ENCODE data around the gene OPN3.

The OPN3 gene

GRCh38 chr1:241638909-241639622 lies 1.1 kb downstream of the OPN3 start:
- no peaks in the 10 kb centered on the region for H3K27me3 Mint-ChIP-seq
- H3K4me1 Mint-ChIP-seq: peaks cover 40% of the 10 kb centered on the region
- H3K27ac Mint-ChIP-seq: peak overlapping the region; percentile 87
- peak overlapping the region; percentile 80 for H3K4me3 Mint-ChIP-seq
- no peak for DNase-seq
- H3K9me3 Mint-ChIP-seq: peaks cover 3% of the 10 kb centered on the region
- CTCF ChIA-PET: no interaction called here
- H3K36me3 Mint-ChIP-seq: peaks cover 27% of the 10 kb centered on the region

- Mint-ChIP-seq H3K36me3 (peaks cover 30% of the 10 kb centered on the region), H3K27me3 (no peaks in the 10 kb centered on the region), H3K4me3 (peak overlapping the region; percentile 80), H3K27ac (peak overlapping the region; percentile 28), H3K9me3 (peaks cover 3% of the 10 kb centered on the region), H3K4me1 (peaks cover 40% of the 10 kb centered on the region)
- CTCF ChIA-PET: interaction anchor here (0.8 to 1.1 kb wide), 2 partner anchors 9 to 11 kb away, joined by 4 to 5 read pairs; no protein-coding TSS in a partner anchor
- DNase-seq: no peak
Measured at GRCh38 chr1:241638099-241638682, 2.0 kb downstream of the OPN3 start.

DNA sequence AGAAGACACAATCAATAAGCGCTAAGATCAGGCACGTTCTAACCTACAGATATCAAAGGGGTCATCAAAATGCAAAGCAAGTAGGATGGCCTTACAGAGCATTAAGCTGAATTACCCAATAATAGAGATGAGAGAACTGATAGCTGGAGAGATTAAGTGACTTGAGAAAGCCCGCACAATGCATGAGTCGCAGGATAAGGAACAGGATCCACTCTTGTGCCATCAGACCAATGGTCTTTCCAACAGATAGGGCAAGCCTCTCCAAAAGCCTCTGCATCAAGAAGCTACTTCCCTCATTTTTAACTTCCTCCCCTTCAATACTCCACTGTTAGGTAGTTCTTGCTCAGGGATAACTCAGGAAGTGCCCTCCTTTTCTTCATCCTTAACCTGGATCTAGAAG lies 2.6 kb downstream of the OPN3 start:
- H3K27ac Mint-ChIP-seq: no peak overlapping the region
- peaks cover 30% of the 10 kb centered on the region for H3K36me3 Mint-ChIP-seq
- no peaks in the 10 kb centered on the region for H3K27me3 Mint-ChIP-seq
- H3K9me3 Mint-ChIP-seq: peaks cover 3% of the 10 kb centered on the region
- peak overlapping the region; percentile 80 for H3K4me3 Mint-ChIP-seq
- DNase-seq: no peak
- CTCF ChIA-PET: interaction anchor here (0.8 to 1.1 kb wide), 2 partner anchors 9 to 10 kb away, joined by 4 to 5 read pairs; no protein-coding TSS in a partner anchor
- H3K4me1 Mint-ChIP-seq: peaks cover 40% of the 10 kb centered on the region

DNA sequence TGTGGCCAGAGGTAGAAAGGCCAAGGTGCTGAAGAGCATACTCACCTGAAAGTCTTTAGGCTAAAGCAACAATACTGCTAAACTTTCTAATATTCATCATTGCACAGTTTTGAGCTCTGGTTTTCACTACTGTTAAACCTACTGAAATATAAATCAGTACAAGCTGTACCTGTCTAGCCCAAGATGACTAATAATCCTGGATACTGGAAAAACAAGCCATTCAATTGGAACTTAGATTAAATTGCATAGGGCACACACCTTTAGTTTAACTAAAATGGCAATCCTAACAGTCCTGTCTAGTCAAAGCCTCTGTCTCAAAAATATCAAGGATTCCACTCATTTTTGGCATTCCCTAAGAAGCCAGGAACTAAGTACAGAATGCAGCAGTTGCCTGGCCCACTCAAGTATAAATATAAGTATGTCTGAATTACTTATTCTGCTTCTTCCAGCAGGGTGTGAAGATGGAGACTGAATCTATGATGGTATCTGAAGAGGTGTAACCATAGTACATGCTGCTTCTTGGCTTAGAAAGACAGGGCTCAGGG lies 3.1 kb downstream of the OPN3 start:
- H3K4me1 Mint-ChIP-seq: peaks cover 42% of the 10 kb centered on the region
- H3K9me3 Mint-ChIP-seq: no peaks in the 10 kb centered on the region
- peak overlapping the region; percentile 31 for H3K4me3 Mint-ChIP-seq
- no peak overlapping the region for H3K27ac Mint-ChIP-seq
- H3K36me3 Mint-ChIP-seq: peaks cover 34% of the 10 kb centered on the region
- H3K27me3 Mint-ChIP-seq: no peaks in the 10 kb centered on the region
- CTCF ChIA-PET: interaction anchor here (0.6 to 1.1 kb wide), 2 partner anchors 9 to 73 kb away, joined by 3 to 5 read pairs; no protein-coding TSS in a partner anchor
- DNase-seq: no peak

DNA sequence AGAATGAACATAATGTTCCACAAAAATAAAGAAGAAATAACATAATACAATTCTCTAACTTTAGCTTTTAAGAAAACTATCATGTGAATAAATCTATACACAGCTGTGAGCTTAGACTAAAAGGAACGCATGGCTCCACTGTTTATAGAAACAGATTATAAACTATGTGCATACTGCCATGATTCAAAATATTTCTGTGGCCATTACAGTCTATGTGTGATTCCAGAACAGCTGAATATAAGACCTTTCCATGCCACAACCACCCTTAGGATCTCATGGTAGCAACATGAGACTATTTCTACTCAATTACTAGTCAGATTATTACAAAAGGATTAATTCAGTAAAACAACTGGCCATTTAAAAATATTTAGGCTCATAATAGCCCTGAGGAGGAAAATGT lies 3.9 kb downstream of the OPN3 start:
- H3K4me3 Mint-ChIP-seq: no peak overlapping the region
- H3K27ac Mint-ChIP-seq: no peak overlapping the region
- H3K9me3 Mint-ChIP-seq: no peaks in the 10 kb centered on the region
- no peaks in the 10 kb centered on the region for H3K27me3 Mint-ChIP-seq
- DNase-seq: no peak
- peaks cover 49% of the 10 kb centered on the region for H3K4me1 Mint-ChIP-seq
- CTCF ChIA-PET: no interaction called here
- H3K36me3 Mint-ChIP-seq: peaks cover 39% of the 10 kb centered on the region

DNA sequence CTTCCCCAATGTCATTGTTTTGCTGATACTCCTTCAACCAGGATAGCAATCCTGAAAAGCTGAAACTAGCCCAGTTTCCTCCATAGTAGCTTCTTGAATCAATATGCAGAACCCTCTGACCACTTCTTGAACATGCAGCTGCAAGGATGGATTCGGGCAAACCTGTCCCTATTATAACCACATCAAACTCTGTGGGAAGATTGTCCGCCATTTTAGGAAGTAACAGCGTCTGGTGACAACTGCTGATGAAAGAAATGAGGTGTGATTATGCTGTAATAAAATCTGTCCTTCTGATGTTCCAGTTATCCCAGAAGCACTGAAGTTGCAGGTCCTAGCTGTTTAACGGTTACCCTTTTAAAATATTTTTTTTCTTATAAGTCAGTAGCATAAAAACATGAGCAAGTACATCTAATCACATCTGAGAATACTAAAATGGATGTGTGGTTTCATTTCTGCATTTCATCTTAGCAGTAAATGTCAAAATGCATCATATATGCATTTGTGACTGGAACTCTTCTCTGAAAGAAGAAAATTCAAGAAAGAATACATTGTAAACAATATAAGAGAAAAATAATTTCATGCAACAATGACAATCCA lies 4.5 kb downstream of the OPN3 start:
- Mint-ChIP-seq H3K4me3 (no peak overlapping the region), H3K36me3 (peaks cover 39% of the 10 kb centered on the region), H3K27ac (no peak overlapping the region), H3K27me3 (no peaks in the 10 kb centered on the region), H3K9me3 (no peaks in the 10 kb centered on the region), H3K4me1 (peaks cover 48% of the 10 kb centered on the region)
- DNase-seq: no peak
- CTCF ChIA-PET: no interaction called here

GRCh38 chr1:241632987-241633386 lies 7.2 kb downstream of the OPN3 start:
- H3K27me3 Mint-ChIP-seq: no peaks in the 10 kb centered on the region
- H3K36me3 Mint-ChIP-seq: peaks cover 36% of the 10 kb centered on the region
- CTCF ChIA-PET: no interaction called here
- DNase-seq: no peak
- H3K27ac Mint-ChIP-seq: no peak overlapping the region
- no peaks in the 10 kb centered on the region for H3K9me3 Mint-ChIP-seq
- no peak overlapping the region for H3K4me3 Mint-ChIP-seq
- peaks cover 40% of the 10 kb centered on the region for H3K4me1 Mint-ChIP-seq

GRCh38 chr1:241631674-241632073 lies 8.5 kb downstream of the OPN3 start:
- DNase-seq: no peak
- H3K27ac Mint-ChIP-seq: no peak overlapping the region
- H3K4me3 Mint-ChIP-seq: no peak overlapping the region
- H3K9me3 Mint-ChIP-seq: no peaks in the 10 kb centered on the region
- H3K4me1 Mint-ChIP-seq: peaks cover 34% of the 10 kb centered on the region
- no peaks in the 10 kb centered on the region for H3K27me3 Mint-ChIP-seq
- CTCF ChIA-PET: no interaction called here
- peaks cover 30% of the 10 kb centered on the region for H3K36me3 Mint-ChIP-seq

- peaks cover 31% of the 10 kb centered on the region for H3K4me1 Mint-ChIP-seq
- CTCF ChIA-PET: no interaction called here
- H3K4me3 Mint-ChIP-seq: no peak overlapping the region
- H3K27ac Mint-ChIP-seq: no peak overlapping the region
- DNase-seq: no peak
- peaks cover 31% of the 10 kb centered on the region for H3K36me3 Mint-ChIP-seq
- H3K27me3 Mint-ChIP-seq: no peaks in the 10 kb centered on the region
- H3K9me3 Mint-ChIP-seq: no peaks in the 10 kb centered on the region
Measured at GRCh38 chr1:241630899-241631298, 9.3 kb downstream of the OPN3 start.

DNA sequence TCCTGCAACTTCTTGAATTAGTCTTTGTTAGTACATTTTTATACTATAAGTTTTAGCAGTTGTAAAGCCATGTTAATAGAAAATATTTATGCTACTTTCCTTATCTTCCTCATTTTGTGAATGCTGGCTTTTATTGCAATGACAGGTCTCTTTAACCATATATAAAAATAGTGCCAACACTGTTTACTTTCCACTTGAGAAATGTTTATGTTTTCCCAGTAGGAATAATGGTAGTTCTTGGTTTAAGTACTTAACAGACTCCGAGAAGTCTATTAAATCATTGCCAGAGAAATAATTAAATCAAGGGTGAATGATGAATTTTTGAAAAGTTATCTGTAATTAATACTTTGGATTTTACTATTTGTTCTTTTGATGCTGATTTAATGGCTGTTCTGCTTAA lies 9.7 kb downstream of the OPN3 start:
- no peaks in the 10 kb centered on the region for H3K27me3 Mint-ChIP-seq
- no peak for DNase-seq
- CTCF ChIA-PET: interaction anchor here (2.1 kb wide), 1 partner anchor 20 kb away, joined by 10 read pairs; no protein-coding TSS in a partner anchor
- H3K4me1 Mint-ChIP-seq: peaks cover 28% of the 10 kb centered on the region
- no peak overlapping the region for H3K27ac Mint-ChIP-seq
- peaks cover 28% of the 10 kb centered on the region for H3K36me3 Mint-ChIP-seq
- H3K9me3 Mint-ChIP-seq: no peaks in the 10 kb centered on the region
- no peak overlapping the region for H3K4me3 Mint-ChIP-seq

DNA sequence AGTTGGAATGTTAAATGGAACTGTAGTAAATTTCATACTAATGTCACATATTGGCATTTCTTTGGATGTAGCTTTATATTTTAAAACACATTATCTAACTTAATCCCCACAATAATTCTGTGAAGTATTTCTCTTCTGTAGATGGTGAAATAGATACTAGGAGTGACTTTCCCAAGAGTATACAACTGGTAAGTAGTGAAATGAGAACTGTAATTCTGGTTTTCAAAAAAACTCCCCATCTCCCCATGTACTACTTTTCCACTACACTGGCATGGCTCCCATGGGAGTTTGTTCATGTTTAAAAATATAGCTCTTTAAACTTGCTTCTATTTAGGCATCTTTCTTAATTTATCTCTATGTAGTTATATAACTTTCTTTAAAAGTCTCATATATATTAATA lies 10.2 kb downstream of the OPN3 start:
- peaks cover 23% of the 10 kb centered on the region for H3K36me3 Mint-ChIP-seq
- no peak overlapping the region for H3K4me3 Mint-ChIP-seq
- no peaks in the 10 kb centered on the region for H3K27me3 Mint-ChIP-seq
- no peak overlapping the region for H3K27ac Mint-ChIP-seq
- CTCF ChIA-PET: interaction anchor here (2.1 kb wide), 1 partner anchor 19 kb away, joined by 10 read pairs; no protein-coding TSS in a partner anchor
- H3K9me3 Mint-ChIP-seq: no peaks in the 10 kb centered on the region
- peaks cover 24% of the 10 kb centered on the region for H3K4me1 Mint-ChIP-seq
- DNase-seq: no peak

DNA sequence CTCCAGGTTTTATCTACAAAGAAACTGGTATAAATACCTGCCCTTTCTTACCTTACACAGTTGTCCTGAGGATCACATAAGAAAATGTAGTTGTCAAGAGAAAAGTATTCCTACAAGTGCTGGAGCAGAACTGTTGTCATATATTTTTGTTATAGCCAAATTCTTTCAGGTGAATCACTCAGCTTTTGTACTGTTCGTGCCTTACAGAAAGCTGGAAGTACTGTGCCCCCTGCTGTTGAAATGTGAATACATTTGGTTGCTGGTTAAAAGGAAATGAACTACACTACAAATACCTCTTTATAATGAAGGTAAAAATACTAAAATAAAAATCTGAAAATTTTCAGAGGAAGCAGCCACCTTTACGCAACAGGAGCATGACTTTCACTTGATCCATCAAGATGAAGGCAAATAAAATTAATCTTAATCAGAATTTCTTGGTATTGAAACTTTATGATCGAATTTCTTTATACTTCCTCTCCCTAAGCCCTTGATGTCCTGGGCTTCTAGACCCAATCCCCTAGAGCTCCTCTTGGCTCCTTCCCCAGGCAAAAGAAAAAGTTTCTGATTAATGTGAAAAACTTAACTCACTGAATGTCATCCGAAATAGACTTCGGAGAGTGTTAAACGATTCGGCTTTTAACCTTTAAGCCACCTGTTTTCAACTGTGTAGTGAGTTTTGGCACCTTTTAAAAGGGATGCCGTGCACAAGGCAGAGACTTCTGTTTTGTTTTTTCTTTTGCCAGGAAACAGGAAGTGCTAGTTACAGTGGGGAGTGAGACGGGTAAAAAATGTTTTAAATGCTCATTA lies 12.5 kb downstream of the OPN3 start:
- peaks cover 23% of the 10 kb centered on the region for H3K4me1 Mint-ChIP-seq
- CTCF ChIA-PET: interaction anchor here (1.0 to 2.8 kb wide), 12 partner anchors 10 to 211 kb away, joined by 3 to 26 read pairs (median 4); partner anchors contain the start of gene KMO
- peak overlapping the region; percentile 96 for H3K27ac Mint-ChIP-seq
- peak; percentile 60 for DNase-seq
- H3K27me3 Mint-ChIP-seq: no peaks in the 10 kb centered on the region
- H3K36me3 Mint-ChIP-seq: peaks cover 13% of the 10 kb centered on the region
- H3K9me3 Mint-ChIP-seq: no peaks in the 10 kb centered on the region
- H3K4me3 Mint-ChIP-seq: peak overlapping the region; percentile 62

DNA sequence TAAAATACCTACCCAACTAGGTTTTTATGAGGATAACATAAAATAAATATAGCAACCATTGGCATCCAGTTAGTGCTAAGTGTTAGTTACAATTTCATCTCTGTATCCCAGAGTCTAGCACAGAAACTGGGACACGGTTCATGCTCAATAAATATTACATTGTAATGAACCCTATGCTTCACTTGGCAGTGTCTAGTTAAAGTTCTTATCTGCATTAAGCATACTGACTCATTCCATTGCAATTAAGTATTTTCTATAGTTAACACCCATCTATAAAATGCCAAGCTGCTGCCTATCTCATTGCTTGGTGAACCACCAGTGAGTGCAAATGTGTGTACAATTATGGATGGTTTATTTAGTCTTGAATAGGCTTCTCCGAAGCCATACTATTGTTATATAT lies 15.2 kb downstream of the OPN3 start:
- H3K4me1 Mint-ChIP-seq: peaks cover 14% of the 10 kb centered on the region
- H3K9me3 Mint-ChIP-seq: no peaks in the 10 kb centered on the region
- H3K27me3 Mint-ChIP-seq: no peaks in the 10 kb centered on the region
- CTCF ChIA-PET: interaction anchor here (1.6 kb wide), 1 partner anchor 92 kb away, joined by 5 read pairs; the partner anchor contains the start of gene KMO
- DNase-seq: no peak
- H3K27ac Mint-ChIP-seq: no peak overlapping the region
- H3K36me3 Mint-ChIP-seq: peaks cover 4% of the 10 kb centered on the region
- H3K4me3 Mint-ChIP-seq: no peak overlapping the region

- CTCF ChIA-PET: interaction anchor here (4.9 kb wide), 1 partner anchor 12 kb away, joined by 22 read pairs; no protein-coding TSS in a partner anchor
- Mint-ChIP-seq H3K27me3 (no peaks in the 10 kb centered on the region), H3K36me3 (peaks cover 4% of the 10 kb centered on the region), H3K9me3 (no peaks in the 10 kb centered on the region), H3K4me3 (no peak overlapping the region), H3K27ac (no peak overlapping the region), H3K4me1 (peaks cover 5% of the 10 kb centered on the region)
- no peak for DNase-seq
Measured at GRCh38 chr1:241622669-241623068, 17.5 kb downstream of the OPN3 start.
